HG03571 (cell line): ENCODE results near the gene DVL1.

Source experiments
- ATAC-seq: cut with Tn5 transposase; IDR thresholded peaks from one replicate; pipeline ENCODE4 v1.9.1; 2021; ENCODE audit not compliant: unreplicated experiment

The DVL1 gene

GRCh38 chr1:1356796-1357401 is 7.7 kb upstream of the DVL1 start:
- no peak for ATAC-seq

GRCh38 chr1:1356166-1356795 is 7.1 kb upstream of the DVL1 start:
- ATAC-seq = no peak

- no peak for ATAC-seq
Observed at GRCh38 chr1:1355416-1355815, 6.2 kb upstream of the DVL1 start.

DNA sequence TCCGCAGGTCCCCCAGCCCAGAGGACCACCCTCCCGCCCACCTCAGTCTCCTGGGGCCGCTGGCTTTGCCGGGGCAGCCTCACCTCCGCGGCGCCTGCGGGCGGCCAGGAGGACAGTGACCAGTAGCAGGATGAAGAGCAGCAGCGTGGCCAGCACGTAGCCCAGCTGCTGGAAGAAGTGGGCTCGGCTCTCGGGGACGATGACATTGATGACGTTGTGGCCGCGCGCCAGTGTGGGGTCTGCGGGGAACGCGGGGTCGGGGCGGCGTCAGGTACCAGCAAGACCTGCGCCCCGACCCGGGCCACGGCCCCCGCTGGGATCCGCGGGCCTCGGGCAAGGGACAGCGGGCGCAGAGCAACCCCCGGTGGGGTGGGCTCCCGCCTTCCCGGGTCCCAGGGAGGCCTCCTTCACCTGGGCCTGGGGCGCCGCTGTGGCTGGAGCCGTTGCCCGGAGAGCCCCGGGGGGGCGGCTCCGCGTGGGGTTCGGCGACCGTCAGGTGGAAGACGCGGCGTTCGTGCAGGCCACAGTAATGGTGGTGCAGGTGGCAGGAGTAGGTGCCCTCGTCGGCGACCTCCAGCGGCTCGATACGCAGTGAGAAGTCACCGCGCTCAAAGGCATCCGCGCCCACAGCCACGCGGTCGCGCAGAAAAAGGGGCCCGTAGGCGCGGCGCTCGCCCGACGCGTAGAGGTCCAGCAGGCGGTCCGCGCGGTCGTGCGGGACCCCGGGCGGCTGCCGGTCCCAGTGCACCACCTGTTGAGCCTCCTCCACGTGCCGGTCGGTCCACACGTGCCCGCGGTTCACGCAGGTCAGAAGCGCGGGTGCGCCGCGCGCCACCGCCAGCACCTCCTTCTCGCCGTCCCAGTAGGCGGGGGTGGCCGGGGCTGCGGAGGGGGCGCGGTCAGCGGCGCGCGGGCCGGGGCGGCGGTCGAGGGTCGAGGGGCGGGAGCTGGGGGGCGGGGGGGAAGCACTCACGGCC is 5.3 kb upstream of the DVL1 start:
- ATAC-seq = no peak

DNA sequence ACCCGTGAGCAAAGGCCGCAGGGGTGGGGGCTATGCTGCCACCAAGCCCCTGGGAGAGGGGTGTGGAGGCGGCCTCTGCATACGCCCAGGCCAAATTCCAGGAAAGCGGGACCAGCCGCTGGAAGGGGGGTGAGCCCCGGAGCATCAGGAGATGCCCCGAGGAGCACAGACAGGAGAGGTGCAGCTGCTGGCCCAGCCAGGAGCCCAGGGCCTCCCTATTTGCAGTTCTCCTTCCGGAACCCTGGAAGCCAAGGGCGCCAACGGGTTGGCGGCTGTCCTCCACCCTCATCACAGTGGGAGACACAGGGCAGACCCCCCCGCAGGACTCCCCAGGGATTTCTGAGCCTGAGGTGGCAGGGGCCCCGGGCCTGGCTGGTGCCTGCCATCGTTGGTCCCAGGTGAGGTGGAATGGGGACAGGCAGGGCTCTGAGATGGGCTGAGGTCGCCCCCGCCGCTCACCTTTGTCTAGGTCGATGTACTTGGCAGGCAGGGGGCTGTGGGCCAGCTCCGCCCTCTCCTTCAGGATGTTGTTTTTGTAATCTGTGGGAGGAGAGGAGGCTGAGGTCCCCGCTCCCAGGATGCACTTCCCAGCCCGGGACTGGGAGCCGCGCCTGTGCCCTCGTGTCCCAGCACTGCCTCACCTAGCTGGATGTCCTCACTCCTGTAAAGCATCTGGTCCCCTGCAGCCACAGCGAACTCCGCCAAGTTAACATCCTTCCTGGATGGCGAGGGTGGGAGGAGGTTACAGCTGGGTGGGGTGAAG is 4.4 kb upstream of the DVL1 start:
- no peak for ATAC-seq

GRCh38 chr1:1352786-1353388 is 3.7 kb upstream of the DVL1 start:
- ATAC-seq = no peak

GRCh38 chr1:1351511-1352427 is 2.6 kb upstream of the DVL1 start:
- no peak for ATAC-seq

- ATAC-seq = peak; percentile 36
Observed at GRCh38 chr1:1348420-1349255, 580 bp downstream of the DVL1 start.

GRCh38 chr1:1347663-1348419 is 1.4 kb downstream of the DVL1 start:
- no peak for ATAC-seq

- no peak for ATAC-seq
Observed at GRCh38 chr1:1347026-1347595, 2.1 kb downstream of the DVL1 start.

DNA sequence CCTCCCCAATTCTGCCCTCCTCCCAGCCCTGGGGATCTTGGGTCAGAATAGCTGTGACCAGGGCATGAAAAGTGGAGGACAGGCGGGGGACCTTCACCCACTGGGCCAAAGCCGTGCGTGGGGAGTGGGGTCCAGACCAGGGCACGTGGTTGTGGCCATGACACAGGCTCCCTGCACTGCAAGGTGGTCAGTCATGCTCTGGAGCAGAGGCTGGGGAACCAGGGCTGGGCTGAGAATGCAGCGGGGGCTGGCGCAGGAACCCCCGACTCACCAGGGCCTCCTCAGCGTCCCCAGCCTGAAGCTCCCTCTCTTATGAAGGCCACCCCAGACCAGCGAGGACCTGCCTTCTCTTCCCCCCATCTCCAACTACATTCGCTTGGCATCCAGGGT is 2.7 kb downstream of the DVL1 start:
- ATAC-seq = no peak

DNA sequence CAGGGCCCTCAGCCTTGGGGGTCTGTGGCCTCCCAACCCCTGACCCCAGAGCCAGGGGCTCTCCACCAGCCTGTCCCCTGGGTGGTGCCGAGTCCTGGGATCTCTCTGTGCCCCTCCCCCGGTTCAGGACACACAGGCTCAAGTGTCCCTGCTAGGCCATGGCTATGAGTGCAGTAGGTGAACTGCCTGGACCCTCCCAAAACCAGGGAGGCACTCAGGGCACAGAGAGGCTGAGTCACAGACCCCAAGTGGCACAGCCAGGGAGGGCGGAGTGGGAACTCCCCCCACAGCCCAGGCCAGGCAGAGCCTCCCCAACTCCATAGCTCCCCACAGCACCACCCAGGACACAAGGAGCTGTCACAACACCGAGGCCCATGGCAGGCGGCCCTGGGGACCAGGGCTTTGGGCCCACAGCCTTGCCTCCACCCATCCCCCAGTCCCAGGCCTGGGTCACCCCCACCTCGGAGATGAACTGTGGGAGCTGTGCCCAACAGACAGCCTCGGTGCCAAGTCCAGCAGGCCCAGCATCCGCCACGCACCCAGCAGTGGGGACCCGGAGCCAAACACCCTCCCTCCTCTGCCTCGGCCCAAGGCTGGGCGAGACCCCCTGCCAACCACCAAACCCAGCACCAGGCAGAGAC is 3.2 kb downstream of the DVL1 start:
- no peak for ATAC-seq

DNA sequence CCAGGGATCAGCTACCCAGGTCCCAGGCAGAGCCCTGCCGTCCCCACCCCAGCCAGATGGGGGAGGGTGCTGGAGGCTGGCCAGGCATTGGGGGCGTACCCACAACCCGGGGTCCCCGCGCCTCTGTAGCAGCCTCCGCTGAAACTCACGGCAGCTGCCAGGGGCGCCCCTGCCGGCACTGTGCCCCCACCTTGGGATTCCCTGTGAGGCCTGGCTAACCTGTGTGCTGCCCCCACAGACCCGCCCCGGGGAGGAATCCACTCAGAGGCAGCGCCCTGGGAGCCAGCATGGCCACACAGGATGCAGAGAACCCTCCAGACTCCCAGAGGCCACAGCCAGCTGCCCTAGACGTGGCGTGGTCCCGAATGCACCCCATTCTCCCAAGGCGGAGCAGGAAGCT is 3.8 kb downstream of the DVL1 start:
- no peak for ATAC-seq

DNA sequence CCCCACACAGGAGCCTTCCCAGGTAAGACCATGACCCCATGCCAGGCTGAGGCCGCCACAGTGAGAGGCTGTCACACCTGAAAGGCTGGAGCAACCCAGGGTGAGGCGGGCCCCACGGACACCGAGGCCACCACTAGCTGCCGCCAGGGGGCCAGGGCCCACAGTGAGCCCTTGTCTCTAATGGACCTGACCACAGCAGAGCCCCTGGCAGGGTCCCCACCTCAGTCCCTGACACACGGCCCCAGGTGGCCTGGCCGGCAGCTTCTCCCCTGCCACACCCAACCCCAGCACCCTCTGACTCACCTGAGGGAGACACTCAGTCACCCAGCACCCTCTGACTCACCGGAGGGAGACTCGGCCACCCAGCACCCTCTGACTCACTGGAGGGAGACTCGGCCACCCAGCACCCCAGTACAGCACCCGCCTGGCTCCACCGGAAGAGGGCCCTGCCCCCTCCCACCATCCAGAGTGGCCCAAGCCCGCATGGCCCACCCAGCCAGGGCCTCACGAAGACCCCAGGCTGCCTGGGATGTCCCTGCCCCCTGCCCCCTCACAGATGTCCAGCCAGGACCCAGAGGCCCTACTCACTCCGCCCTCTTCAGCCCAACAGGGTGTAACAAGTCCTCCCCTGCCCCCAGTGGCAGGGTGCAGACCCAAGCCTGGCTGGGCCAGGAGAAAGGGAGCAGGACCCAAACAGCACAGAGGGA is 4.4 kb downstream of the DVL1 start:
- no peak for ATAC-seq

DNA sequence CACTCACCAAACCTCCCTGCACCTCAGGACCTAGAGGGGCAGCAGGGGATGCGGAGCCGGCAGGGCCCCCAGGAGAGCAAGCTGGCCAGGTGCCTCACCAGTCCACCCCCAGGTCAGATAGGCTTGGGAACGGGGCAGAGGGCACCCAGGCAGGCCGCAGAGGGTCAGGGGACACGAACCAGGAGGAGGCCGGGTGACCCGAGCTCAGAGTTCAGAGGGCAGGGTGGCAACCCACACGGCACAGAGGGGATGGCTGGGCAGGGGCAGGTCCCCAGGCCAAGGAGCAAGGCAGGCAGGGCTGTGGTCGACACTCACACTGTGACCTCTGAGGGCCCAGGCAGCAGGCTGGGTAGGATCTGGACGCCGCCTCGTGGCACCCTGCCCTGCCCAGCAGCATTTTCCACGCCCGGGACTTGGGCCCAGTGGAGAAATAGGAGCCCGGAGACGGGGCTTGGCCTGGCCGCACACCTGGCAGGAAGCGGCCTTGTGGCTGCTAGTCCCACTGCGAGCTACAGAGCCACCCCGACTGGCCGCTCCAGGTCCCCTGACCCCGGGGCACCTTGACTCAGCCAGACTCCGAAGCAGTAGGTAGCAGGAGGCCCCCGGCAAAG is 5.3 kb downstream of the DVL1 start:
- no peak for ATAC-seq

DNA sequence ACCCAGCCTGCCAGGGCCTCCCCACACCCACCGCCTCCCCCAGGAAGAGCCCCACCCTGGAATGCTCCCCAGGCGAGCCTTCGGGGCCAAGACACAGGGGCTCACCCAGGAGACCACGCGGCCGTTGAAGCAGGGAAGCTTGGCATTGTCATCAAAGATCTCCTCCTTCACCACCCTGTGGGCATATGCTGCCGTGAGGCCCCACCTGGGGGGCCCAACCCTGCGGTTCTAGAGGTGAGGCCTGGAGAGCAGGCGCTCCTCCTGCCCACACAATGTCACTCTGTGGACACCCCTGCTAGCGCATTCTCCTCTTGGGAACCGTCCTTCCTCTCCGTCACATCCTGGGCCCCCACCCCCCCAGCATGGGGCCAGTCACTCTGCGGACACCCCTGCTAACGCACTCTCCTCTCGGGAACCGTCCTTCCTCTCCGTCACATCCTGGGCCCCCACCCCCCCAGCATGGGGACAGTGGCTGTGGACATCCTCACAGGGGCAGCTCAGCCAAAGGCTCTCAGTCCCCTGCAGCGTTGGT is 6.6 kb downstream of the DVL1 start:
- no peak for ATAC-seq
